PC-9 (cell line): ENCODE measurements around the gene CRYGN.

Source experiments
- CTCF ChIP-seq: fragments of 200-600 bp; sonication (generic); conservative IDR thresholded peaks from 2 replicates; pipeline ENCODE4 v1.6.1; 2017; ENCODE audit warnings: mixed run types, antibody characterized with exemption, mild to moderate bottlenecking, moderate library complexity
- EZH2 ChIP-seq: fragments of 200-600 bp; sonication (generic); IDR thresholded peaks from 2 replicates; pipeline ENCODE4 v1.8.0; 2017; ENCODE audit warnings: antibody characterized with exemption, low read depth

GRCh38 chr7:151456782-151457181, 16.8 kb upstream of the CRYGN start:
- TF ChIP-seq EZH2, result no peak
- no peak for TF ChIP-seq CTCF
